ENCODE measurements around the gene WNT2.
"Not testable (repeated sequence)": the region's sequence is repeated elsewhere in the genome, so short reads cannot be mapped to it uniquely, and the experiment has no call there.

Gene WNT2

GRCh38 chr7:117308891-117309290 lies 14.0 kb downstream of the WNT2 start:
- no peak for DNase-seq (ENCODE audit: low read depth in 1 of 2, low spot score in 1 of 2)

GRCh38 chr7:117302396-117302795 lies 20.5 kb downstream of the WNT2 start:
- DNase-seq (ENCODE audit: low read depth in 1 of 2, low spot score in 1 of 2), result no peak

- not testable (repeated sequence) for DNase-seq (ENCODE audit: low read depth in 1 of 2, low spot score in 1 of 2)
Observed at GRCh38 chr7:117300506-117300905, 22.4 kb downstream of the WNT2 start.

GRCh38 chr7:117297606-117298005 lies 25.3 kb downstream of the WNT2 start:
- DNase-seq (ENCODE audit: low read depth in 1 of 2, low spot score in 1 of 2), result no peak

- no peak for DNase-seq (ENCODE audit: low read depth in 1 of 2, low spot score in 1 of 2)
Observed at GRCh38 chr7:117296066-117296465, 26.8 kb downstream of the WNT2 start.

GRCh38 chr7:117285826-117286225 lies 37.0 kb downstream of the WNT2 start:
- DNase-seq (ENCODE audit: low read depth in 1 of 2, low spot score in 1 of 2), result no peak

- DNase-seq (ENCODE audit: low read depth in 1 of 2, low spot score in 1 of 2), result no peak
Observed at GRCh38 chr7:117284692-117285091, 38.2 kb downstream of the WNT2 start.

- DNase-seq (ENCODE audit: low read depth in 1 of 2, low spot score in 1 of 2), result no peak
Observed at GRCh38 chr7:117283779-117284178, 39.1 kb downstream of the WNT2 start.

GRCh38 chr7:117283371-117283770 lies 39.5 kb downstream of the WNT2 start:
- DNase-seq (ENCODE audit: low read depth in 1 of 2, low spot score in 1 of 2), result no peak

- no peak for DNase-seq (ENCODE audit: low read depth in 1 of 2, low spot score in 1 of 2)
Observed at GRCh38 chr7:117282239-117282812, 40.5 kb downstream of the WNT2 start.

GRCh38 chr7:117281562-117281961 lies 41.3 kb downstream of the WNT2 start:
- DNase-seq (ENCODE audit: low read depth in 1 of 2, low spot score in 1 of 2), result no peak

- no peak for DNase-seq (ENCODE audit: low read depth in 1 of 2, low spot score in 1 of 2)
Observed at GRCh38 chr7:117279931-117280557, 42.8 kb downstream of the WNT2 start.

- DNase-seq (ENCODE audit: low read depth in 1 of 2, low spot score in 1 of 2), result no peak
Observed at GRCh38 chr7:117279203-117279602, 43.7 kb downstream of the WNT2 start.

- DNase-seq (ENCODE audit: low read depth in 1 of 2, low spot score in 1 of 2), result no peak
Observed at GRCh38 chr7:117278040-117278439, 44.8 kb downstream of the WNT2 start.

GRCh38 chr7:117277576-117277975 lies 45.3 kb downstream of the WNT2 start:
- no peak for DNase-seq (ENCODE audit: low read depth in 1 of 2, low spot score in 1 of 2)

GRCh38 chr7:117274951-117275350 lies 47.9 kb downstream of the WNT2 start:
- DNase-seq (ENCODE audit: low read depth in 1 of 2, low spot score in 1 of 2), result no peak

GRCh38 chr7:117273814-117274225 lies 49.0 kb downstream of the WNT2 start:
- no peak for DNase-seq (ENCODE audit: low read depth in 1 of 2, low spot score in 1 of 2)

- DNase-seq (ENCODE audit: low read depth in 1 of 2, low spot score in 1 of 2), result no peak
Observed at GRCh38 chr7:117273325-117273724, 49.5 kb downstream of the WNT2 start.

- no peak for DNase-seq (ENCODE audit: low read depth in 1 of 2, low spot score in 1 of 2)
Observed at GRCh38 chr7:117272017-117272759, 50.7 kb downstream of the WNT2 start.

- DNase-seq (ENCODE audit: low read depth in 1 of 2, low spot score in 1 of 2), result no peak
Observed at GRCh38 chr7:117271566-117271965, 51.3 kb downstream of the WNT2 start.

- DNase-seq (ENCODE audit: low read depth in 1 of 2, low spot score in 1 of 2), result no peak
Observed at GRCh38 chr7:117270371-117270770, 52.5 kb downstream of the WNT2 start.

GRCh38 chr7:117269886-117270285 lies 53.0 kb downstream of the WNT2 start:
- DNase-seq (ENCODE audit: low read depth in 1 of 2, low spot score in 1 of 2), result no peak

All from activated T-helper 1 cell treated with anti-CD3 and anti-CD28 coated beads, Interleukin-2, amount 50 U/mL, for 16 hours (primary cell).